NCI-H748 (cell line): ENCODE data around the gene NEK2.
A peak's percentile ranks its signal among the peaks of the same experiment; 100 is the strongest.
"Not testable (repeated sequence)": the region's sequence is repeated elsewhere in the genome, so short reads cannot be mapped to it uniquely, and the experiment has no call there.

Experiments
- DNase-seq: peaks from one replicate; lab custom pipeline; 2025; ENCODE audit not compliant: unreplicated experiment; lab: John Stamatoyannopoulos, UW

NEK2 gene

GRCh38 chr1:211634461-211634860, 41.0 kb downstream of the NEK2 start:
- no peak for DNase-seq

DNA sequence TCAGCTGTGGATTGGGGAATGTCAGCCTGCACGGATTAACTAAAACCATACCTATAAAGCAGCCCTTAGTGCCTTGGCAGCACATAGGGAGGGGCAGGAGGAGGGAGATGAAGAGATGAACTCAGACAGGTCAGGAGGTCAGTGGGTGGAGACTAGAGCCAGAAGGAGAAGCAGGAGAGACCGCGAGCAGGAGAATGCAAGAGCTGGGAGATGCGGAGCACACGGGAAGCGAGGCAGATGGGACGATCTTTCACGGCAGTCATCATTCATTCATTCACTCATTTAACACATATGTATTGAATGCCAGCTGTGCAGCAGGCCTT, 41.9 kb downstream of the NEK2 start:
- DNase-seq: no peak

DNA sequence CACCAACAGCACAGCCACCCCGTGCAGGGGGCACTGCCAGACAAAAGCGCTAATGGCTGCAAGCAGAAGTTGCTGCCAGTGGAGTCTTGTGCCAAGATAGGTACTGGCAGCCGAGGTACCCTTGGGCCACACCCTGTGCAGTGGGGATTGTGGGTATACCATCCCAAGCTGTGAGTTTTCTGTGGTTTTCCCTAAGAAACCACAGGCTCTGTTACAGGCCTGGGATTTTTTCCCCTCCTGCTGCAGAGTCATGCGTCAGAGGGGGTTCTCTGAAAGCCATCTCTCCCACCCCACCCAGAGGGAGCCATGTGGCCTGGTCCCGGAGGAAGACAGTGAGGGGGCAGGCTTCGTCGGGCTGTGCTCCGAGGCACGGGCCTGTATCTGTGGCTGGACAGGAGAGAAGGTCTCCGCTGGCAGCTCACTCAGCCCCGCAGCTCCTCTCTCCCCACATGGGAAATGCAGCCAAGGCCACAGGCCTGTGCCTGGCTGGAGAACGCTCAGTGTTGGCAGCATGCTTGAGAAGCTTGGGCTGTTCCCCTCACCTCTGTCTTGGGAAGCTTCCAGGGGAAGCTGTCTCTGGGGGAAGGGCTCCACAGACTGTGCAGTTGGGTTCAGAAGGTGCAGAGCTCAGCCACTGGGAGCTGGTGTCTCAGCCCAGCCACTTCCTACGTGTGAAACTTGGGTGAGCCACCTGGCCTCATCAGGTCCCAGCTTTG, 42.5 kb downstream of the NEK2 start:
- no peak for DNase-seq

GRCh38 chr1:211632117-211632807, 43.2 kb downstream of the NEK2 start:
- DNase-seq: no peak

- DNase-seq: no peak
Measured at GRCh38 chr1:211631168-211631567, 44.3 kb downstream of the NEK2 start.

GRCh38 chr1:211630236-211631081, 45.0 kb downstream of the NEK2 start:
- no peak for DNase-seq

- no peak for DNase-seq
Measured at GRCh38 chr1:211628417-211628816, 47.0 kb downstream of the NEK2 start.

DNA sequence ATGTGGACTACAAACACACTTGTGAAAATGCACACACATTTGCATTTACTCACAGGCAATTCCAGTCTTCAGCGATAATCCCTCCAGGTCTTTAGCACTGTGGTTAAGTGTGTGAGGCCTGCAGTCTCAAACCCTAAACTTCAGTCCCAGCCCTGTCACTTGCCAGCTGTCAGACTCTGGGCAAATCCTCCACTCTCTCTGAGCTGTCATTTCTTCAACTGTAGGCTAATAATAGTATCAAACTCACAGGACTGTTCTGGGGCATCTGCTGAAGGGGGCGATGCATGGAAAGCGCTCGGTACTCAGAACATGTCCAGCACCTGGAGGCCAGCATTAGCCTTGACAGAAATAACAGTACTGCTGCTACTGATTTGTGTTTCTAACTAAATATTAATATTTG, 48.2 kb downstream of the NEK2 start:
- no peak for DNase-seq

DNA sequence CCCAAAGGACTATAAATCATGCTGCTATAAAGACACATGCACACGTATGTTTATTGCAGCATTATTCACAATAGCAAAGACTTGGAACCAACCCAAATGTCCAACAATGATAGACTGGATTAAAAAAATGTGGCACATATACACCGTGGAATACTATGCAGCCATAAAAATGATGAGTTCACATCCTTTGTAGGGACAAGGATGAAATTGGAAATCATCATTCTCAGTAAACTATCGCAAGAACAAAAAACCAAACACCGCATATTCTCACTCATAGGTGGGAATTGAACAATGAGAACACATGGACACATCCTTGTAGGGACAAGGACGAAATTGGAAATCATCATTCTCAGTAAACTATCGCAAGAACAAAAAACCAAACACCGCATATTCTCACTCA, 49.6 kb downstream of the NEK2 start:
- not testable (repeated sequence) for DNase-seq

GRCh38 chr1:211625040-211625439, 50.4 kb downstream of the NEK2 start:
- DNase-seq: peak; percentile 16

- no peak for DNase-seq
Measured at GRCh38 chr1:211623515-211623914, 51.9 kb downstream of the NEK2 start.

DNA sequence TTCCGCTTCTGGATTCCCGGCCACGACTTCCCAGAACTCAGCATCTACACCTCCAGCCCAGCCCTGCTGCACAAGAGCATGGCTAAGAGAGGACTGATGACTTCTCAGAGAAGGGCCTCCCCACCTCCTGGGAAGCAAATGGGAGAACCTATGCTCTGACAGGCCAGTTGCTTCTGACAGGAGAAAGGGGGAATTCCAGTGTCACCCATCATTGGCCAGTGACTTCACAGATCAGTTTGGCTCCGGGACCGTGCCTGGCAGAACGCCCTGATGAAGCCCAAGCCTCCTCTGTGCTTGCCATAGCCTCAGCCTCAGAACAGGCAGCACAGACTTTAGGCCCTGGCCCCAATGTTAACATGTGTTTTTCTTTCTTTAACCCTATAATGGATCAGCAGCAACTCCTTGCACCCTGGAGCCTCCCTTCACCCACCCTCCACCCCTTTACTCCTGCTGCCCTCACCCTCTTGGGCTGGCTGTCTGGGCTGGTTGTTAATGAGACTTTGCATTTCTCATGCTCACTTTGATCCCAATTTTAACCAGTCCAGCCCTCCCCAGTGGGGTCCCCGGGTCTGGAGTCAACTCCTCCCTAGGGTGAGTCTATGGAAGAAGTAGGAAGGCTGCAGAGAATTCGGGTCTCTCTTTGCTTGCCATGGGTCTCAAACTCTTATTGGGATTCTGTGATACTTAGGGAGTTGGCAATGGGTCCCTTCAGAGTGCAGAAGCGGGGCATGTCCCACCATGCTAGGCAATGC, 53.8 kb downstream of the NEK2 start:
- no peak for DNase-seq

GRCh38 chr1:211620097-211620496, 55.3 kb downstream of the NEK2 start:
- no peak for DNase-seq

DNA sequence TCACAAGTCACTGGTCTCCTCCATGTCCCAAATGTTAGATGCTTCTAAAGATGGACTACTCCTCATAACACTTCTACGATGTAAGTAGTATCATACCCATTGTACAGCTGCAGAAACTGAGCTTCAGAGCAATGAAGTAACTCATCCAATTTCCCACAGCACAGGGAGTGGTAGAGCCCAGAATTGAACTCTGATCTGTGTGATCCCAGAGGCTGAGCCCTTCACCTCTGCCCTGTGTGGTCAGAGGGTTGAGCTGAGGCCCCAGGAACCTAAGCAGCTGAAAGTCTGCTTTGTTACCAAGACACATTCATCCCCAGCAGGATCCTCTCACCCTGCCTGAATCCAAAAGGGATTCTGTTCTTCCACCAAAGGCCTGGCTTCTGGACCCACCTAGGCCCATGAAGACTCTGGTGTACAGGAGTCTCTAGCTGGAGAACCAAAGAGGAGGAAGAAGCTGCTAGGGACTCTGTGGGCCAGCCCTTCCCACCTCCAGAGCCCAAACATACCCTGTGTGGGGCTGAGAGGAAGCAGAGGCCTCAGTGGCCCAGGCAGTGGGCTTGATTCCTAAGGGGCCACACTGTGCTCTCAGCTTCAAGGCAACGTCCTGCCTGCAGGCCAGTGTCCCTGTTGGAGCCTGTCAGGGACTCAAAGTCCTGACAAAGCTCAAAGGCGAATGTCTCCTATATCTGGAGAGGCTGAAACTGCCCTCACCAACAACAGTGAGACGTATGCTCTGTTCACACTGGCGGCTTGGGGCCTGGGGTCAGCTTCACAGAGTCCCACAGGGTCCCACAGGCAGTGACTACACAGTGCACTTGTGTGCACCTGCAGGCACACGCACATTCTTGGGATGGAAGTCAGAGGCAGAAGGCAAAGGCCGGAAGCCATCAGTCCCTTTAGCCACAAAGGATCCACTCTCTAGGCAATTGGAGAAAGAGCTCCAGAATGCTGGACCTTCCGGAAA, 56.1 kb downstream of the NEK2 start:
- DNase-seq: no peak

- no peak for DNase-seq
Measured at GRCh38 chr1:211616965-211617297, 58.5 kb downstream of the NEK2 start.

DNA sequence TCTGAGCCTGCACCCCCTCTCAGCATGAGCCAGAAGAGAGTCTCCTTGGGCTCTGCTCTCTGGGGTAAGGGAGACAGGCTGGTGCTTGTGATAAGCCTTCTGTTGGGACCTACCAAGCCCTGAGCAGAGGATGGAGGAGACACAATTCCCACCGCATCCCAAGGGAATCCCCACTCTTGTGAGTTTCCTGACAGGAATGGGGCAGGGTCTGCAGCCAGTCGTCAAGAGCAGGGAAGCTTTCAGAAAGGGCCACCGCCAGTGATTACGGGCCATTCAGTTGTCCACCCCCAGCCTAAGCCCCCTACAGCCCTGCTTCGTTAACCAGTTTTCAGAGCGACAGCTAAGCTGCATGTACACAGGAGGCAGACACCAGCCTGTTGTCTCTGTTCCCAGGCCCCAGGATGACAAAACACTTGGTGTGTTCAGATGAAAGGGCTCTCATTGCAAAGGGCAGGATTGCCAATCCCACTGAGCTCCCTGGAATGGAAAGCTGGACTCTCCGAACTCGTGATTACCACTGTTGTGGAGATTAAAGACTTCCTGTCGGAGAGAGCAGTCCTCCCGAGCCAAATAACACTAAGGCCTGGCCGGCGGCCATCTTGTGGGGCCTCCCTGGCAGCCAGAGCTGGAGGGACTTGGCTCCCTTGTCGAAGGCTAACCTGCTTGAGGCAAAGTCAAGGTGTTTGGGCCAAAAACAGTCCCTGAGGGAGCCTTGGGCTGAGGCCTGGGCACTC, 59.0 kb downstream of the NEK2 start:
- no peak for DNase-seq

DNA sequence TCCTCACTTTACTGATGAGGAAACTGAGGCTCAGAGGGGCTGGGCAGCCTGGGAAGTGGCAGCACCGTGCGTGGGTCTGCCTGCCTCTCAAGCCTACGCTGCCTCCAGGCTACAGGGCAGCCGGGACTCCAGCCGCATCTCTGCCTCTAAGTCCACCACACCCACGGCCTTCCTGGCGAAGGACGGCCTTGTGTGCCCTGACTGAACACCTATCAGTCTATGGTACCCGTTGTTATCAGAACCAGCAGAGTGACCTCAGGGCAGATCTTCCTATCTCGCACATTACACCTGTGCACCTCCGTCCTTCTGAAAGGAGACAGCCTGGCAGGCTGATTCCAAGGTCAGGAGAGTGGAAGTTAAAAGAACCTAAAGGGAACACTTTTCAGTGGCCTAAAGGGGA, 60.8 kb downstream of the NEK2 start:
- DNase-seq: no peak

DNA sequence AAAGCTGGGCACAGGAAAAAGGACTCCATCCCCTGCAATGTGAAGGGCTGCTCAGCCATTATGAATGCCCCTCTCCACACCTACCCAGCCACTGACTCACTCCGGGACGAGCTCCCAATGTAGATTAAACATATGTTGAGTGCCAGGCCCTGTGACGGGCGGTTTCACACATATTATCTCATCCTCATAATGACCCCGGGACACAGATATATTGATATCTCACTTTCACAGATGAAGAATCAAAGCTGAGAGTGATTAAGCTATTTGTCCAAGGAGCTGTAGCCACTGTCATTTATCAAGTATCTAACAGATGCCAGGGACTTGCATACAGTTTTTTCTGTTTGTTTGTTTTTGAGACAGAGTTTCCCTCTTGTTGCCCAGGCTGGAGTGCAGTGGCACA, 61.5 kb downstream of the NEK2 start:
- no peak for DNase-seq

- DNase-seq: no peak
Measured at GRCh38 chr1:211613108-211613947, 62.1 kb downstream of the NEK2 start.
